Measurements from ENCODE around the gene MFNG.

DNA sequence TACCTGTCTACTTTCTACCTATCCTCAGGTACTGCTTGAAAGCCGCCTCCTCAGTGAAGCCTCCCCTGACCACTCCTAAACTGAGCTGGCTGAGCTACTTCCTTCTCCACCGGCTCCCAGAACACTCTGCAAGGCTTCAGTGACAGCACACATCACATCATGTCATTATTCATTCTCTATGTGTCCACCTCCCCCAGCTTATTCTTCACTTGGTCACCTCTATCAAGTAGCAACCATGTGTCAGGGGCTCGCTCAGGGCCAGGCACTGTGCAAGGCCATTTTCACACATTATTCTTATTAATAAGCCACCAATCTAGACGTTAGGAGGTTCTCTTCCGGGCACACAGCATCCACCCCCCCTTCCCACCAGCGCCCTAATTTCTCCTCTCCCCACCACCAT lies 55.2 kb downstream of the MFNG start:
- TF ChIP-seq, protein P1, sequence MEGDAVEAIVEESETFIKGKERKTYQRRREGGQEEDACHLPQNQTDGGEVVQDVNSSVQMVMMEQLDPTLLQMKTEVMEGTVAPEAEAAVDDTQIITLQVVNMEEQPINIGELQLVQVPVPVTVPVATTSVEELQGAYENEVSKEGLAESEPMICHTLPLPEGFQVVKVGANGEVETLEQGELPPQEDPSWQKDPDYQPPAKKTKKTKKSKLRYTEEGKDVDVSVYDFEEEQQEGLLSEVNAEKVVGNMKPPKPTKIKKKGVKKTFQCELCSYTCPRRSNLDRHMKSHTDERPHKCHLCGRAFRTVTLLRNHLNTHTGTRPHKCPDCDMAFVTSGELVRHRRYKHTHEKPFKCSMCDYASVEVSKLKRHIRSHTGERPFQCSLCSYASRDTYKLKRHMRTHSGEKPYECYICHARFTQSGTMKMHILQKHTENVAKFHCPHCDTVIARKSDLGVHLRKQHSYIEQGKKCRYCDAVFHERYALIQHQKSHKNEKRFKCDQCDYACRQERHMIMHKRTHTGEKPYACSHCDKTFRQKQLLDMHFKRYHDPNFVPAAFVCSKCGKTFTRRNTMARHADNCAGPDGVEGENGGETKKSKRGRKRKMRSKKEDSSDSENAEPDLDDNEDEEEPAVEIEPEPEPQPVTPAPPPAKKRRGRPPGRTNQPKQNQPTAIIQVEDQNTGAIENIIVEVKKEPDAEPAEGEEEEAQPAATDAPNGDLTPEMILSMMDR (IDR thresholded peaks at IDR 0.05; ENCODE audit: poor library complexity, severe bottlenecking), result no peak
- TF ChIP-seq EZH2 (IDR thresholded peaks at IDR 0.05; ENCODE audit: borderline replicate concordance, insufficient read depth, low read length, poor library complexity, severe bottlenecking) (no peak), SMC3 (conservative IDR thresholded peaks at IDR 0.05; ENCODE audit: poor library complexity) (no peak), POLR2AphosphoS5 (IDR thresholded peaks at IDR 0.05) (no peak), EP300 (conservative IDR thresholded peaks at IDR 0.05; ENCODE audit: poor library complexity, severe bottlenecking) (no peak), MXI1 (conservative IDR thresholded peaks at IDR 0.05; ENCODE audit: poor library complexity, severe bottlenecking) (no peak), TAF1 (IDR thresholded peaks at IDR 0.05; ENCODE audit: low read depth) (no peak)
- TF ChIP-seq, protein P2, sequence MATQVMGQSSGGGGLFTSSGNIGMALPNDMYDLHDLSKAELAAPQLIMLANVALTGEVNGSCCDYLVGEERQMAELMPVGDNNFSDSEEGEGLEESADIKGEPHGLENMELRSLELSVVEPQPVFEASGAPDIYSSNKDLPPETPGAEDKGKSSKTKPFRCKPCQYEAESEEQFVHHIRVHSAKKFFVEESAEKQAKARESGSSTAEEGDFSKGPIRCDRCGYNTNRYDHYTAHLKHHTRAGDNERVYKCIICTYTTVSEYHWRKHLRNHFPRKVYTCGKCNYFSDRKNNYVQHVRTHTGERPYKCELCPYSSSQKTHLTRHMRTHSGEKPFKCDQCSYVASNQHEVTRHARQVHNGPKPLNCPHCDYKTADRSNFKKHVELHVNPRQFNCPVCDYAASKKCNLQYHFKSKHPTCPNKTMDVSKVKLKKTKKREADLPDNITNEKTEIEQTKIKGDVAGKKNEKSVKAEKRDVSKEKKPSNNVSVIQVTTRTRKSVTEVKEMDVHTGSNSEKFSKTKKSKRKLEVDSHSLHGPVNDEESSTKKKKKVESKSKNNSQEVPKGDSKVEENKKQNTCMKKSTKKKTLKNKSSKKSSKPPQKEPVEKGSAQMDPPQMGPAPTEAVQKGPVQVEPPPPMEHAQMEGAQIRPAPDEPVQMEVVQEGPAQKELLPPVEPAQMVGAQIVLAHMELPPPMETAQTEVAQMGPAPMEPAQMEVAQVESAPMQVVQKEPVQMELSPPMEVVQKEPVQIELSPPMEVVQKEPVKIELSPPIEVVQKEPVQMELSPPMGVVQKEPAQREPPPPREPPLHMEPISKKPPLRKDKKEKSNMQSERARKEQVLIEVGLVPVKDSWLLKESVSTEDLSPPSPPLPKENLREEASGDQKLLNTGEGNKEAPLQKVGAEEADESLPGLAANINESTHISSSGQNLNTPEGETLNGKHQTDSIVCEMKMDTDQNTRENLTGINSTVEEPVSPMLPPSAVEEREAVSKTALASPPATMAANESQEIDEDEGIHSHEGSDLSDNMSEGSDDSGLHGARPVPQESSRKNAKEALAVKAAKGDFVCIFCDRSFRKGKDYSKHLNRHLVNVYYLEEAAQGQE (IDR thresholded peaks at IDR 0.05; ENCODE audit: borderline replicate concordance), result no peak

All from neural cell (in vitro differentiated cells).